Small intestine (tissue), 7 donors: ENCODE data around the gene RASAL1. TPM values are rescaled to one million over a fixed set of nuclear protein-coding genes. Genes with fewer than 3 reads are reported as not detected.
"Not testable (repeated sequence)": the region's sequence is repeated elsewhere in the genome, so short reads cannot be mapped to it uniquely, and the experiment has no call there.

Experiments used
- DNase-seq, 2 donors: peaks; one replicate each; pipeline versions ENCODE4 v3.0.0 to v3.0.0-alpha.2; 2013
- FAIRE-seq: peaks from 2 replicates; lab custom pipeline; 2012; peaks lifted over from hg19 to GRCh38; lab: Jason Lieb, UNC
- H3K27ac ChIP-seq, 3 donors: one replicate each; pipeline ENCODE4 v1.5.1; 2013; ENCODE audit warnings: low read length in 2 of 3, mild to moderate bottlenecking in 2 of 3, control low read depth in 1 of 3, inconsistent platforms in 1 of 3, low read depth in 1 of 3, moderate library complexity in 1 of 3
- H3K27me3 ChIP-seq, 3 donors: one replicate each; pipeline ENCODE4 v1.6.1; 2013; ENCODE audit warnings: low read length in 3 of 3, inconsistent platforms in 1 of 3; ENCODE audit not compliant: control insufficient read depth in 3 of 3, insufficient read depth in 3 of 3
- H3K36me3 ChIP-seq, 3 donors: one replicate each; pipeline ENCODE4 v1.6.1; 2013; ENCODE audit warnings: low read length in 3 of 3, inconsistent platforms in 1 of 3, low read depth in 1 of 3, mild to moderate bottlenecking in 1 of 3, moderate library complexity in 1 of 3; ENCODE audit not compliant: control insufficient read depth in 3 of 3, insufficient read depth in 2 of 3
- H3K4me1 ChIP-seq, 3 donors: one replicate each; pipeline ENCODE4 v1.6.1; 2013; ENCODE audit warnings: low read length in 2 of 3, inconsistent platforms in 1 of 3, low read depth in 1 of 3, mild to moderate bottlenecking in 1 of 3, moderate library complexity in 1 of 3; ENCODE audit not compliant: control insufficient read depth in 3 of 3, insufficient read depth in 2 of 3
- H3K4me3 ChIP-seq, 3 donors: one replicate each; pipeline ENCODE4 v1.5.1; 2013; ENCODE audit warnings: low read length in 3 of 3, control low read depth in 1 of 3, inconsistent platforms in 1 of 3, low read depth in 1 of 3, mild to moderate bottlenecking in 1 of 3, moderate library complexity in 1 of 3
- H3K9me3 ChIP-seq, 2 donors: one replicate each; pipeline ENCODE4 v1.6.1; 2013; ENCODE audit warnings: low read depth in 1 of 2, low read length in 1 of 2; ENCODE audit not compliant: control insufficient read depth in 2 of 2, insufficient read depth in 1 of 2
- WGBS, 3 donors: extraction: QIAGEN DNeasy Blood & Tissue Kit; methylation state at CpG; one replicate each; pipeline ENCODE4 v1.1.7; 2013; 5-methylcytosine and 5-hydroxymethylcytosine counted together
- polyA plus RNA-seq, 4 donors: library from polyadenylated mRNA; stranded (reverse) in 3 of 4; unstranded in 1 of 4; fragments of 200-250 nt in 3 of 4; fragments of 120-200 nt in 1 of 4; gene quantifications; one replicate each; pipeline versions ENCODE4 v1.2.1 to v1.2.3, GENCODE V29; 2013
- donor health status: healthy with polysubstance abuse.
- donor health status: control.
- donor health status: control.
- donor health status: Bipolar disorder and iron deficiency.
- donor health status: healthy.

RASAL1 gene
- polyA plus RNA-seq, 4 donors: 0.16 to 0.81 (median 0.55) TPM; not detected in 1

DNA sequence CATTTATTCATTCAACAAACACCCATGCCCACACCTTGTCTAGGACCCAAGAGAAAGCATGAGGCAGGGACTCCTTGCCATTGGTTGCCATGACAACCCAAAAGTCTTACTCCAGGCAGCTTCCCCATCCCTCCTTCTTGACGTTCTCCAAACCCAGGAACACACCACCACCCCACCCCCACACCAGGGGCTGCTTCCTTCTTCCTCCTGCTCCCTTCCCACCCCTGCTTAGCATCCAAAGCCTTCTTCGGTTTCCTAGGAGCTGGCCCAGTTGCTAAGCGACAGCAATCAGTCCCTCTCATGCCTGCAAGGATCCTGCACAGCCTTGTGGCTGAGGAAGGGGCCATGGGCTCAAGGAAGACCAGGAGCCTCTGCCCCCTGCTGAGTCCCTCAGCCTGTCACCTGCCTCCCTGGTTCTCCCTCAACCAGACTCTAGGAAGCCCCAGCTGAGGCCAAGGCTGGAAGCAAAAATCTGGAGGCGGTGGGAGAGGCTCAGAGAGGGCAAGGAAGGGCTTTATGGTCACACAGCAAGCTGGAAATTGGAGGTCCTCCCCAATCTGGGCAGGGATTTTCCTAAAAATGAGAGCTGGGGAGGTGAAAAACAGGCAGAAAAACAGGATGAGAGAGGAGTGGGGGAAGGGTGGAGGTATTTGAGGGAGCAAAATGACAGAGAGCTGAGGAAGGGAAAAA is 15.4 kb downstream of the RASAL1 start:
- FAIRE-seq (no peak), DNase-seq (no peak)
- 41 to 47% (median 42%) methylated on average over 4 of the region's 4 CpGs for WGBS, 3 donors

DNA sequence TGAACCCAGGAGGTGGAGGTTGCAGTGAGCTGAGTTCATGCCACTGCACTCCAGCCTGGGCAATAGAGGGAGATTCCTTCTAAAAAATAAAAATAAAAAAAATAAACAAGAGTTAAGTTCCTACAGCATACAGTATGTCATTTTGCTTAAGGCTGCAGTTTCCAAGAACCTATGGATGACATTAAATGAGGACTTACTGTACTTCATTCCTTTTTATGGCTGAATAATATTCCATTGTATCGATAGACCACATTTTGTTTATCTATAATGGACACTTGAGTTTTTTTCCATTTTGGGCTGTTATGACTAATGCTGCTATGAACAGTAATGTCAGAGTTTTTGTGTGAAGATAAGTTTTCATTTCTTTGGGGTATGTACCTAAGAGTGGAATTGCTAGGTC is 17.4 kb downstream of the RASAL1 start:
- 95 to 98% (median 97%) methylated on average over 1 of the region's 1 CpG for WGBS, 3 donors
- Histone ChIP-seq H3K9me3 (peaks cover 0 to under 1% of the 10 kb centered on the region in 2 donors), H3K27ac (no peak overlapping the region), H3K4me3 (no peak overlapping the region), H3K36me3 (no peaks in the 10 kb centered on the region), H3K4me1 (no peaks in the 10 kb centered on the region), H3K27me3 (peaks cover 0 to 10% (median 5%) of the 10 kb centered on the region in 3 donors)
- no peak for DNase-seq
- no peak for FAIRE-seq

More for the DNA sequence above, 15.4 kb downstream of the RASAL1 start:
- Histone ChIP-seq H3K27me3 (peaks cover 0 to 5% (median 3%) of the 10 kb centered on the region in 3 donors), H3K9me3 (peaks cover 0 to 7% of the 10 kb centered on the region in 2 donors), H3K4me3 (no peak overlapping the region), H3K27ac (no peak overlapping the region), H3K4me1 (no peaks in the 10 kb centered on the region), H3K36me3 (no peaks in the 10 kb centered on the region)

DNA sequence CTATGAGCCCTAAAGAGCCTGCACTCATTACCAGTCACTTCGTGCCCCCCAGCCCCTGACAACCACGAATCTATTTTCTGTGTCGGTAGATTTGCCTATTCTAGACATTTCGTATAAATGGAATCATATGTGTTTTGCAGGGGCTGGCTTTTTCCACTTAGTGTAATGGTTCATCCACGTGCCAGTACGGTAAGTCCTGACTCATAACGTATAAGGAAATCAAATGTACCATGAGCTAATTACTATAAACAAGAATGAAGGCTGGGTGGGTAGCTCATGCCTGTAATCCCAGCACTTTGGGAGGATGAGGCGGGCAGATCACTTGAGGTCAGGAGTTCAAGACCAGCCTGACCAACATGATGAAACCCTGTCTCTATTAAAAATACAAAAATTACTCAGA is 17.9 kb downstream of the RASAL1 start:
- not testable (repeated sequence) for H3K36me3 ChIP-seq, H3K4me1 ChIP-seq, FAIRE-seq, H3K4me3 ChIP-seq, H3K9me3 ChIP-seq, DNase-seq, H3K27ac ChIP-seq
- WGBS, 3 donors: 72 to 78% (median 73%) methylated on average over 8 of the region's 8 CpGs
- peaks cover 0 to 13% (median 5%) of the 10 kb centered on the region in 3 donors for H3K27me3 ChIP-seq

DNA sequence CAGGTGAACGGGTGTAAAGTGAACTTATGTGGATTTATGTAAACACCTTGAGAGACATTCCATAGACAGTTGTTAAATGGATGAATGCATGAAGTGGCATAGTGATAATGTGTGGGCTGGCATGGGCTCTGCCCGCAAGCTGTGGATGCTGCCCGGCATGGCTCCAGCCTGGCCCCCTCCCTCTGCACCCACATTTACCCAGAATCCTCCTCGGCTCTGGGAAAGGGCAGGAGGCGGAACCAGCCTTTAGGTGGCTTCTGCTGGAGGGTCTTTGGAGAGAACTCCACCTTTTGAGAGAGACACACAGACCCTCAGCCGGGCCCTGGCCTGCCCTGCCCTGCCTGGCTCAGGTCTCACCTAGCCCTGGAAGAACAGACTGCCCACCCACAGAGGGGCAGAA is 18.7 kb downstream of the RASAL1 start:
- no peaks in the 10 kb centered on the region for H3K4me1 ChIP-seq
- FAIRE-seq (no peak), DNase-seq (no peak)

DNA sequence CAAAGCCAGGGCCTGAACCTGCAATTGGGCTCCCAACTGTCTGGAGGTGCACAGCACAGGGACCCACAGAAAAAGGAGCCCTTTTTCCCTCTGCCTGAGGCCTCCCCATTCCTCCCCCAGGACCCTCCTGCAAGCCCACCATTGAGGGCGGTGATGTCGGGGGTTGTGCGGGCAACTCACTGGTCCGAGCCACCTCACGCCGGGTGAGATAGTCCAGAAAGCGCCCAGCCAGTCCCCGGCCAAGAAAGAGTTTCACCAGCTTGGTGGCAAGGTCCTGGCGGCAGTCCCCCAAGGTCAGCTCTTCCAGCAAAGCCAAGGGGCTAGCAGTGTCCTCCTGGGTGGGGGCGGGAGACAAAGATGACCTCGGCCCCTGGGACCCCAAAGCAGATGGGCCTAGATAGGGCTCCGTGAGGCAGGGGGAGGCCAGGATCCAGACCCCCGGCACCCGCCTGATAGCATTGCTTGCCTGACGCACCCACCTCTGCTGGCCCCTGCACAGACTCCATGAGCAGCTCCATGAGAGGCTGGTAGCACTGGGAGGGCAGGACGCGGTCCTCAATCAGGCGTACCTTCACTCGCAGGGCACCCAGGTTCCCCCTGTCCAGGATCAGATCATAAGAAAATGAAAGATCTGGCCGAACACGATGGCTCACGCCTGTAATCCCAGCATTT is 20.0 kb downstream of the RASAL1 start:
- FAIRE-seq: no peak
- H3K4me1 ChIP-seq: no peaks in the 10 kb centered on the region
- DNase-seq: no peak
- peaks cover 0 to 16% (median 3%) of the 10 kb centered on the region in 3 donors for H3K27me3 ChIP-seq
- no peak overlapping the region for H3K27ac ChIP-seq
- 83 to 90% (median 86%) methylated on average over 20 to 22 of the region's 22 CpGs for WGBS, 3 donors
- H3K36me3 ChIP-seq: no peaks in the 10 kb centered on the region
- no peaks in the 10 kb centered on the region for H3K9me3 ChIP-seq
- H3K4me3 ChIP-seq: no peak overlapping the region

More for the DNA sequence above, 18.7 kb downstream of the RASAL1 start:
- H3K36me3 ChIP-seq: no peaks in the 10 kb centered on the region
- no peaks in the 10 kb centered on the region for H3K9me3 ChIP-seq
- no peak overlapping the region for H3K27ac ChIP-seq
- H3K4me3 ChIP-seq: no peak overlapping the region
- WGBS, 3 donors: 72 to 76% (median 75%) methylated on average over 6 of the region's 6 CpGs
- peaks cover 0 to 16% (median 5%) of the 10 kb centered on the region in 3 donors for H3K27me3 ChIP-seq

DNA sequence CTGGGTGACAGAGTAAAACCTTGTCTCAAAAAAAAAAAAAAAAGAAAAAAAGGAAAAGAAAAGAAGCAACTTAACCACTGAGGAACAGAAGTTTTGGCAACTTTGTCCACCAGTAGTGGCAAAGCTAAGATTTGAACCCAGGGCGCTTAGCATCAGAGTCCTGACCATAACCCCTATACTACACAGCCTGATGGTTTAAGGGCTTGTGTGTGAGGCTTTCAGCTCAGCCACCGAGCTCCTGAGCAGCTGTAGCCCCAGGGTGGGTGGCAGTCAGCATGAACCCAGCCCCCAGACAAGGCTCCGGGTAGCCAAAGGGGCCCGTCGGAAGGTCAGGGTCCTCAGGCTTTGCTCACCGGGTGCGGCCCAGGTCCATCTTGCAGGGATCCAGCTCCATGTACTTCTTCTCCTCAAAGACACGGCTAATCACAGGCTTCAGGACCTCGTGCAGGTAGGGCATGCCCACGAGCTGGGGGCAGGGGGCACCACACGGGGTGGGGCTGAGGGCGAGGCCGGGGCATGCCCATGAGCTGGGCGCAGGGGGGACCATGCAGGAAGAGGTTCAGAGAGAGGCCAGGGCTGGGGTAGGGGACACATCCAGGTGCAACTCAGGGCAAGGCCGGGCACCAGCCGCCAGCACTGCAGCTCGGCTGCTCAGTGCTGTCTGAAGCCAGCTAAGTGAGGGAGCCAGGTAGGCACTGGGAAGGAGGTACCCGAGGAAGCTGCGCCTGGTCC is 20.9 kb downstream of the RASAL1 start:
- 66 to 84% (median 70%) methylated on average over 19 of the region's 19 CpGs for WGBS, 3 donors
- Histone ChIP-seq H3K9me3 (no peaks in the 10 kb centered on the region), H3K27ac (no peak overlapping the region), H3K4me1 (no peaks in the 10 kb centered on the region), H3K4me3 (no peak overlapping the region), H3K27me3 (peaks cover 0 to 13% (median under 1%) of the 10 kb centered on the region in 3 donors), H3K36me3 (no peaks in the 10 kb centered on the region)
- DNase-seq: no peak
- FAIRE-seq: no peak

DNA sequence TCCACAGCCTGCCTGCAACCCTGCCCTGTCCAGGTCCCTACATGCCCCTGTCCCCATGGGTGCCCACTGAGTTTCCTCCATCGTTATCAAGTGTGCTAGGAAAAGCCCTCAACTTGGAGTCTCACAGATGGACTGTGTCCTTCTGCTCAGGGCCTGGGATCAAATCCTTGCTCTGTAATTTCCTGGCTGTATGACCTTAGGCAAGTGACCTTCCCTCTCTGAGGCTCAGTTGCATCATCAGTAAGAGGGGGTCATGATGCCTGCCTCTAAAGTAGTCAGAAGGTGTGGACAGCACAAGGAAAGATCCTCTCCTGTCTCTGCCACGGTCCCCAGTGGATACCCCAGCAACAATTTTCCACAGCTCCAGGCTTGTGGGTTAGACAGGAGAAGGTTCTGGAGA is 22.2 kb downstream of the RASAL1 start:
- Histone ChIP-seq H3K36me3 (no peaks in the 10 kb centered on the region), H3K4me1 (no peaks in the 10 kb centered on the region), H3K9me3 (no peaks in the 10 kb centered on the region), H3K27me3 (peaks cover 0 to 13% (median 0%) of the 10 kb centered on the region in 3 donors), H3K27ac (no peak overlapping the region), H3K4me3 (no peak overlapping the region)
- no peak for FAIRE-seq
- no peak for DNase-seq
- 66 to 78% (median 75%) methylated on average over 2 of the region's 2 CpGs for WGBS, 3 donors
